Mesenchymal stem cell (in vitro differentiated cells and primary cell): Measurements from ENCODE around the gene MANEAL.

ENCODE experiments used
- DNase-seq: peaks from one replicate; pipeline ENCODE4 v3.0.0-alpha.2; 2013
- H2AFZ ChIP-seq: one replicate; pipeline ENCODE4 v1.6.1; 2013; ENCODE audit warnings: low read depth, mild to moderate bottlenecking, control low read depth, inconsistent platforms, low read length, moderate library complexity
- H2AK5ac ChIP-seq: 2 replicates; pipeline ENCODE4 v1.6.1; 2013; ENCODE audit warnings: low read length, moderate library complexity, mild to moderate bottlenecking, inconsistent platforms; ENCODE audit not compliant: severe bottlenecking
- H2BK120ac ChIP-seq: one replicate; pipeline ENCODE4 v1.6.1; 2013; ENCODE audit warnings: low read depth, mild to moderate bottlenecking, inconsistent platforms, low read length, moderate library complexity
- H2BK12ac ChIP-seq, 2 experiments: one replicate each; pipeline ENCODE4 v1.6.1; 2013; ENCODE audit warnings: inconsistent platforms in 2 of 2, low read length in 2 of 2, mild to moderate bottlenecking in 2 of 2, moderate library complexity in 2 of 2, control low read depth in 1 of 2
- H2BK15ac ChIP-seq: one replicate; pipeline ENCODE4 v1.6.1; 2013; ENCODE audit warnings: mild to moderate bottlenecking, low read depth, inconsistent platforms; ENCODE audit not compliant: poor library complexity, severe bottlenecking
- H2BK5ac ChIP-seq: 2 replicates; pipeline ENCODE4 v1.6.1; 2013; ENCODE audit warnings: low read depth, mild to moderate bottlenecking, low read length, control low read depth, inconsistent platforms; ENCODE audit not compliant: poor library complexity, severe bottlenecking
- H3K14ac ChIP-seq, 2 experiments: one replicate each; pipeline ENCODE4 v1.6.1; 2013; ENCODE audit warnings: inconsistent platforms in 2 of 2, low read length in 2 of 2, control low read depth in 1 of 2, mild to moderate bottlenecking in 1 of 2, moderate library complexity in 1 of 2
- H3K18ac ChIP-seq, 2 experiments: one replicate each; pipeline ENCODE4 v1.6.1; 2013; ENCODE audit warnings: inconsistent platforms in 2 of 2, low read length in 2 of 2, control low read depth in 1 of 2, low read depth in 1 of 2, mild to moderate bottlenecking in 1 of 2
- H3K23ac ChIP-seq, 2 experiments: one replicate each; pipeline ENCODE4 v1.6.1; 2013; ENCODE audit warnings: inconsistent platforms in 2 of 2, low read length in 2 of 2, mild to moderate bottlenecking in 2 of 2, moderate library complexity in 2 of 2, control low read depth in 1 of 2
- H3K27ac ChIP-seq: 2 replicates; pipeline ENCODE4 v1.5.1; 2013; ENCODE audit warnings: mild to moderate bottlenecking, moderate library complexity, low read length, control low read depth, inconsistent platforms; ENCODE audit not compliant: poor library complexity, severe bottlenecking
- H3K27me3 ChIP-seq, 2 experiments: 2 replicates each; pipeline versions ENCODE4 v1.6.1 to v1.7.0; 2013; ENCODE audit warnings: low read length in 2 of 2, mild to moderate bottlenecking in 2 of 2, moderate library complexity in 2 of 2, control low read depth in 1 of 2, inconsistent platforms in 1 of 2; ENCODE audit not compliant: control insufficient read depth in 1 of 2, insufficient read depth in 1 of 2
- H3K36me3 ChIP-seq, 2 experiments: 2 replicates each; pipeline versions ENCODE4 v1.6.1 to v1.7.0; 2013; ENCODE audit warnings: low read length in 2 of 2, control low read depth in 1 of 2, inconsistent platforms in 1 of 2, low read depth in 1 of 2, mild to moderate bottlenecking in 1 of 2; ENCODE audit not compliant: insufficient read depth in 2 of 2, control insufficient read depth in 1 of 2
- H3K4ac ChIP-seq, 2 experiments: one replicate each; pipeline ENCODE4 v1.6.1; 2013; ENCODE audit warnings: inconsistent platforms in 2 of 2, low read length in 2 of 2, mild to moderate bottlenecking in 2 of 2, moderate library complexity in 2 of 2, control low read depth in 1 of 2, low read depth in 1 of 2
- H3K4me1 ChIP-seq: 2 replicates; pipeline ENCODE4 v1.6.1; 2013; ENCODE audit warnings: low read depth, low read length, control low read depth; ENCODE audit not compliant: control insufficient read depth, insufficient read depth
- H3K4me2 ChIP-seq: 2 replicates; pipeline ENCODE4 v1.6.1; 2013; ENCODE audit warnings: low read length, mild to moderate bottlenecking, inconsistent platforms; ENCODE audit not compliant: poor library complexity, severe bottlenecking
- H3K4me3 ChIP-seq, 2 experiments: 2 replicates each; pipeline versions ENCODE4 v1.5.1 to v1.7.0; 2013; ENCODE audit warnings: low read length in 2 of 2, mild to moderate bottlenecking in 2 of 2, control low read depth in 1 of 2, low read depth in 1 of 2; ENCODE audit not compliant: insufficient read depth in 1 of 2
- H3K79me1 ChIP-seq: replicated peaks from 2 replicates; pipeline ENCODE4 v1.6.1; 2013; ENCODE audit warnings: mild to moderate bottlenecking, control low read depth, low read length, inconsistent platforms; ENCODE audit not compliant: poor library complexity, severe bottlenecking
- H3K9ac ChIP-seq: 2 replicates; pipeline ENCODE4 v1.7.0; 2013; ENCODE audit warnings: mild to moderate bottlenecking, low read length, moderate library complexity
- H3K9me3 ChIP-seq: 2 replicates; pipeline ENCODE4 v1.7.0; 2013; ENCODE audit warnings: mild to moderate bottlenecking, low read length; ENCODE audit not compliant: control insufficient read depth
- H4K8ac ChIP-seq: one replicate; pipeline ENCODE4 v1.6.1; 2013; ENCODE audit warnings: inconsistent platforms, mild to moderate bottlenecking, low read length, moderate library complexity
- H4K91ac ChIP-seq: one replicate; pipeline ENCODE4 v1.6.1; 2013; ENCODE audit warnings: mild to moderate bottlenecking, low read length, inconsistent platforms
- WGBS: methylation state at CpG from one replicate; pipeline ENCODE4 v1.1.7; 2013; ENCODE audit warnings: mixed read lengths; 5-methylcytosine and 5-hydroxymethylcytosine counted together

Gene MANEAL

GRCh38 chr1:37752583-37753471, 40.8 kb upstream of the MANEAL start:
- H2AFZ ChIP-seq: peak overlapping the region; percentile 69
- H3K27me3 ChIP-seq: peaks cover 61 to 68% of the 10 kb centered on the region in 2 experiments
- H3K23ac ChIP-seq: no peak overlapping the region
- no peaks in the 10 kb centered on the region for H3K79me1 ChIP-seq
- H3K4ac ChIP-seq: no peak overlapping the region
- no peak overlapping the region for H3K27ac ChIP-seq
- H3K36me3 ChIP-seq: no peaks in the 10 kb centered on the region
- no peak overlapping the region for H3K18ac ChIP-seq
- no peaks in the 10 kb centered on the region for H3K9me3 ChIP-seq
- peak overlapping the region; percentile 86 for H3K4me2 ChIP-seq
- no peak overlapping the region for H4K91ac ChIP-seq
- H2BK120ac ChIP-seq: no peak overlapping the region
- H3K9ac ChIP-seq: no peak overlapping the region
- H2BK5ac ChIP-seq: no peak overlapping the region
- H3K4me3 ChIP-seq: peak overlapping the region in 1 of 2 experiments; percentile 48
- H3K4me1 ChIP-seq: peaks cover 9% of the 10 kb centered on the region
- no peak overlapping the region for H2AK5ac ChIP-seq
- WGBS: 6% methylated on average over 64 of the region's 105 CpGs
- H2BK15ac ChIP-seq: no peak overlapping the region
- no peak overlapping the region for H4K8ac ChIP-seq
- no peak overlapping the region for H3K14ac ChIP-seq
- peak; percentile 8 for DNase-seq
- no peak overlapping the region for H2BK12ac ChIP-seq

- H4K91ac ChIP-seq: no peak overlapping the region
- WGBS: 15% methylated on average over 47 of the region's 52 CpGs
Measured at GRCh38 chr1:37753473-37754321, 40.0 kb upstream of the MANEAL start.

GRCh38 chr1:37755290-37755689, 38.4 kb upstream of the MANEAL start:
- Histone ChIP-seq H3K27me3 (peaks cover 82 to 87% of the 10 kb centered on the region in 2 experiments), H2AK5ac (no peak overlapping the region), H3K18ac (no peak overlapping the region), H4K8ac (no peak overlapping the region), H2BK120ac (no peak overlapping the region), H3K14ac (no peak overlapping the region), H2AFZ (no peak overlapping the region), H3K36me3 (no peaks in the 10 kb centered on the region), H2BK12ac (no peak overlapping the region), H3K79me1 (no peaks in the 10 kb centered on the region), H3K4ac (no peak overlapping the region), H3K27ac (no peak overlapping the region), H2BK15ac (no peak overlapping the region), H3K4me3 (peak overlapping the region in 1 of 2 experiments; percentile 11), H3K4me2 (no peak overlapping the region), H3K23ac (no peak overlapping the region), H2BK5ac (no peak overlapping the region), H3K9ac (no peak overlapping the region), H3K4me1 (peaks cover 9% of the 10 kb centered on the region), H3K9me3 (no peaks in the 10 kb centered on the region), H4K91ac (no peak overlapping the region)
- no peak for DNase-seq
- WGBS: no CpG with 5 or more reads among the region's 1 CpG

More at GRCh38 chr1:37753473-37754321, 40.0 kb upstream of the MANEAL start:
- no peak overlapping the region for H2BK12ac ChIP-seq
- H3K4me3 ChIP-seq: no peak overlapping the region
- H2AK5ac ChIP-seq: no peak overlapping the region
- H3K27me3 ChIP-seq: peaks cover 66 to 76% of the 10 kb centered on the region in 2 experiments
- no peak overlapping the region for H3K18ac ChIP-seq
- peak overlapping the region; percentile 13 for H3K4me2 ChIP-seq
- no peaks in the 10 kb centered on the region for H3K9me3 ChIP-seq
- no peak overlapping the region for H2BK15ac ChIP-seq
- H3K23ac ChIP-seq: no peak overlapping the region
- no peak overlapping the region for H2BK120ac ChIP-seq
- no peak overlapping the region for H4K8ac ChIP-seq
- H3K27ac ChIP-seq: no peak overlapping the region
- H3K79me1 ChIP-seq: no peaks in the 10 kb centered on the region
- DNase-seq: no peak
- H3K4me1 ChIP-seq: peaks cover 9% of the 10 kb centered on the region
- H3K9ac ChIP-seq: no peak overlapping the region
- H3K36me3 ChIP-seq: no peaks in the 10 kb centered on the region
- peak overlapping the region in 1 of 2 experiments; percentile 26 for H3K14ac ChIP-seq
- no peak overlapping the region for H2AFZ ChIP-seq
- H2BK5ac ChIP-seq: no peak overlapping the region
- peak overlapping the region in 1 of 2 experiments; percentile 13 for H3K4ac ChIP-seq
